Effector CD8-positive, alpha-beta T cell (primary cell): ENCODE measurements around the gene ESRRA.
"Not testable (repeated sequence)": the region's sequence is repeated elsewhere in the genome, so short reads cannot be mapped to it uniquely, and the experiment has no call there.

Source experiments
- DNase-seq: peaks from one replicate; lab custom pipeline; 2025; lab: John Stamatoyannopoulos, UW

The ESRRA gene

GRCh38 chr11:64292460-64293254 lies 12.7 kb upstream of the ESRRA start:
- no peak for DNase-seq

GRCh38 chr11:64294774-64295173 lies 10.6 kb upstream of the ESRRA start:
- DNase-seq = no peak

GRCh38 chr11:64295760-64296159 lies 9.6 kb upstream of the ESRRA start:
- DNase-seq = no peak

- no peak for DNase-seq
These were observed 9.1 kb upstream of the ESRRA start for GRCh38 chr11:64296236-64296635.

GRCh38 chr11:64296830-64297698 lies 8.3 kb upstream of the ESRRA start:
- no peak for DNase-seq

- DNase-seq = no peak
These were observed 7.5 kb upstream of the ESRRA start for GRCh38 chr11:64297699-64298358.

- DNase-seq = no peak
These were observed 6.1 kb upstream of the ESRRA start for GRCh38 chr11:64298966-64299846.

GRCh38 chr11:64299847-64300648 lies 5.3 kb upstream of the ESRRA start, which contains the start of gene CATSPERZ:
TSS of gene CATSPERZ (plus strand) at chr11:64300358. CDS start at chr11:64300411, 53 bp downstream.
- DNase-seq = peak; percentile 26

- no peak for DNase-seq
These were observed 2.0 kb upstream of the ESRRA start for GRCh38 chr11:64303109-64304031.

GRCh38 chr11:64304032-64304315 lies 1.4 kb upstream of the ESRRA start:
- no peak for DNase-seq

GRCh38 chr11:64304316-64305072 lies 830 bp upstream of the ESRRA start:
- DNase-seq = peak; percentile 86

- peak; percentile 59 for DNase-seq
These were observed 603 bp downstream of the ESRRA start for GRCh38 chr11:64305691-64306562.

GRCh38 chr11:64306563-64306875 lies 1.2 kb downstream of the ESRRA start:
- no peak for DNase-seq

- DNase-seq = no peak
These were observed 1.7 kb downstream of the ESRRA start for GRCh38 chr11:64306876-64307622.

- not testable (repeated sequence) for DNase-seq
These were observed 2.5 kb downstream of the ESRRA start for GRCh38 chr11:64307795-64308194.

GRCh38 chr11:64312947-64313346 lies 7.6 kb downstream of the ESRRA start:
- no peak for DNase-seq

- DNase-seq = no peak
These were observed 8.3 kb downstream of the ESRRA start for GRCh38 chr11:64313491-64314145.
